Transverse colon (tissue), 4 donors: ENCODE results near the gene SCN2A. TPM values are rescaled to one million over a fixed set of nuclear protein-coding genes. Genes with fewer than 3 reads are reported as not detected.
A peak's percentile ranks its signal among the peaks of the same experiment; 100 is the strongest.

ENCODE experiments used
- DNase-seq: peaks from one replicate; pipeline ENCODE4 v3.0.0-alpha.2; 2019
- H3K27ac ChIP-seq, 4 donors: fragments of 200-600 bp; sonication (generic); 2 replicates each; pipeline ENCODE4 v1.5.1; 2016 to 2018; ENCODE audit warnings: inconsistent platforms in 4 of 4
- H3K27me3 ChIP-seq: fragments of 200-600 bp; sonication (generic); 2 replicates; pipeline ENCODE4 v1.5.1; 2017; ENCODE audit warnings: inconsistent platforms
- H3K36me3 ChIP-seq, 4 donors: fragments of 200-600 bp; sonication (generic); 2 replicates each; pipeline ENCODE4 v1.5.1; 2017 to 2019; ENCODE audit warnings: inconsistent platforms in 4 of 4
- H3K4me1 ChIP-seq, 4 donors: fragments of 200-600 bp; sonication (generic); 2 replicates each; pipeline ENCODE4 v1.5.1; 2017 to 2020; ENCODE audit warnings: inconsistent platforms in 4 of 4
- H3K4me3 ChIP-seq, 4 donors: fragments of 200-600 bp; sonication (generic); 1 replicate in 1 of 4; 2 replicates in 3 of 4; pipeline versions ENCODE4 v1.5.1 to v1.6.1; 2017 to 2019; ENCODE audit warnings: inconsistent platforms in 4 of 4
- H3K9me3 ChIP-seq, 2 donors: fragments of 200-600 bp; sonication (generic); 2 replicates each; pipeline ENCODE4 v1.5.1; 2017 to 2019; ENCODE audit warnings: inconsistent platforms in 2 of 2
- EP300 ChIP-seq: sonication (generic); formaldehyde crosslinking; IDR thresholded peaks from one replicate; pipeline ENCODE4 v1.6.1; 2017; ENCODE audit warnings: antibody characterized with exemption, low read depth
- POLR2A ChIP-seq: fragments of 450-650 bp; IDR thresholded peaks from one replicate; pipeline ENCODE4 v1.6.1; 2016; ENCODE audit warnings: antibody characterized with exemption, mild to moderate bottlenecking, moderate library complexity
- POLR2AphosphoS5 ChIP-seq, 3 donors: sonication (generic); formaldehyde crosslinking; IDR thresholded peaks; one replicate each; pipeline ENCODE4 v1.6.1; 2016; ENCODE audit warnings: antibody characterized with exemption in 3 of 3
- WGBS, 2 donors: methylation state at CpG; one replicate each; pipeline ENCODE4 v1.1.5; 2018; ENCODE audit warnings: low coverage in 1 of 2; 5-methylcytosine and 5-hydroxymethylcytosine counted together
- in situ Hi-C, 4 donors: fragments of 200-750 bp; cut with MboI; loops; one replicate each; pipeline versions ENCODE4 v1.15.0 to v1.15.1; 2017; ENCODE audit warnings: low sequenced_read_pairs in 3 of 4, low pct_ligation_motif_present in 1 of 4, low pct_unique_long_range_greater_than_20kb in 1 of 4
- intact Hi-C: fragments of 100-400 bp; cut with DNase I; formaldehyde crosslinking; loops from one replicate; pipeline ENCODE4 v1.15.1; 2023; ENCODE audit warnings: low total_unique reads
- total RNA-seq, 4 donors: library from RNA; depleted of rRNA; stranded (reverse); fragments of >200 nt; gene quantifications; one replicate each; pipeline ENCODE4 v1.1.0, GENCODE V29; 2016
- TF ChIP-seq, protein P1 (sequence below), 5 experiments: fragments of 200-600 bp in 3 of 5; fragments of 450-650 bp in 2 of 5; sonication (generic) in 3 of 5; IDR thresholded peaks; 1 replicate in 2 of 5; 2 replicates in 3 of 5; pipeline ENCODE4 v1.5.1; 2016 to 2017; ENCODE audit warnings: antibody characterized with exemption in 5 of 5, inconsistent platforms in 3 of 5, mild to moderate bottlenecking in 2 of 5, moderate library complexity in 1 of 5

Gene SCN2A
- total RNA-seq, 4 donors from 2014 or later: 0.14 to 0.32 TPM; not detected in 2

DNA sequence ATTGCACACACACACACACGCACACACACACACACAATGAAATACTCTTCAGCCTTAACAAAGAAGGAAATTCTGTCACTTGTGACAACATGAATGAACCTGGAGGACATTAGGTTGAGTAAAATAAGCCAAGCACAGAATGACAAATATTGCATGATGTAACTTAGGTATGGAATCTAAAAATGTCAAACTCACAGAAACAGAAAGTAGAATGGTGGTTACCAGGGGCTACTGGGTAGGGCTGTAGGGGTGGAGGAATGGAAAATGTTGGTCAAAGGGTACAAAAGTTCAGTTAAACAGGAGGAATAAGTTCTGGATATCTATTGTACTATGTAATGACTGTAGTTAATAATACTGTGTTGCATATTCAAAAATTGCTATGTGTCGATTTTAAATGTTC, 29.5 kb downstream of the SCN2A start:
- Histone ChIP-seq H3K27ac (no peak overlapping the region), H3K9me3 (no peaks in the 10 kb centered on the region), H3K4me3 (no peak overlapping the region), H3K4me1 (no peaks in the 10 kb centered on the region), H3K27me3 (no peaks in the 10 kb centered on the region), H3K36me3 (no peaks in the 10 kb centered on the region)
- intact Hi-C loops: no loop called here
- no peak for TF ChIP-seq POLR2AphosphoS5 (IDR thresholded peaks at IDR 0.05)
- TF ChIP-seq EP300: no peak
- TF ChIP-seq, protein P1, sequence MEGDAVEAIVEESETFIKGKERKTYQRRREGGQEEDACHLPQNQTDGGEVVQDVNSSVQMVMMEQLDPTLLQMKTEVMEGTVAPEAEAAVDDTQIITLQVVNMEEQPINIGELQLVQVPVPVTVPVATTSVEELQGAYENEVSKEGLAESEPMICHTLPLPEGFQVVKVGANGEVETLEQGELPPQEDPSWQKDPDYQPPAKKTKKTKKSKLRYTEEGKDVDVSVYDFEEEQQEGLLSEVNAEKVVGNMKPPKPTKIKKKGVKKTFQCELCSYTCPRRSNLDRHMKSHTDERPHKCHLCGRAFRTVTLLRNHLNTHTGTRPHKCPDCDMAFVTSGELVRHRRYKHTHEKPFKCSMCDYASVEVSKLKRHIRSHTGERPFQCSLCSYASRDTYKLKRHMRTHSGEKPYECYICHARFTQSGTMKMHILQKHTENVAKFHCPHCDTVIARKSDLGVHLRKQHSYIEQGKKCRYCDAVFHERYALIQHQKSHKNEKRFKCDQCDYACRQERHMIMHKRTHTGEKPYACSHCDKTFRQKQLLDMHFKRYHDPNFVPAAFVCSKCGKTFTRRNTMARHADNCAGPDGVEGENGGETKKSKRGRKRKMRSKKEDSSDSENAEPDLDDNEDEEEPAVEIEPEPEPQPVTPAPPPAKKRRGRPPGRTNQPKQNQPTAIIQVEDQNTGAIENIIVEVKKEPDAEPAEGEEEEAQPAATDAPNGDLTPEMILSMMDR (IDR thresholded peaks at IDR 0.05): no peak
- no peak for TF ChIP-seq POLR2A
- no peak for DNase-seq
- WGBS, 2 donors: 68% methylated on average over 2 of the region's 2 CpGs
- in situ Hi-C loops: no loop called here

DNA sequence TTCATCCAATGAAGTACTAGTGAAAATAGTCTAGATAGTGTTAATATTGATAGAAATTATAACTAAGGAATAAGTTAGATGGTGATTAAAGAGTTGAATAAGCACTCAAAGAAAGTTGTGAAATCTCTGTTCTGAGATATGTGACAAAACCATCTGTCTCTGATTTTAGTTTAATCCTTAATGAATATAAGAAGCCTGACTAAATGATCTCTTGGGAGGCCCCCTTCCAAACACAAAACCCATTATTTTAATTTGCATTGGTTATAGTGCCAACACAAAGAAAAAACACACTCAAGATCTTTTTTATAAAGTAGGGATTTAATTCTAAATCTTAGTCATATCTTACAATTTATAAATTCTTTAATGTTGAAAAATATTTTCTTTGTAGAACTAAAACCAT, 34.0 kb downstream of the SCN2A start:
- no peaks in the 10 kb centered on the region for H3K27me3 ChIP-seq
- no peak for TF ChIP-seq POLR2AphosphoS5 (IDR thresholded peaks at IDR 0.05)
- no peak for TF ChIP-seq POLR2A
- TF ChIP-seq, protein P1 (IDR thresholded peaks at IDR 0.05): no peak
- TF ChIP-seq EP300: no peak

DNA sequence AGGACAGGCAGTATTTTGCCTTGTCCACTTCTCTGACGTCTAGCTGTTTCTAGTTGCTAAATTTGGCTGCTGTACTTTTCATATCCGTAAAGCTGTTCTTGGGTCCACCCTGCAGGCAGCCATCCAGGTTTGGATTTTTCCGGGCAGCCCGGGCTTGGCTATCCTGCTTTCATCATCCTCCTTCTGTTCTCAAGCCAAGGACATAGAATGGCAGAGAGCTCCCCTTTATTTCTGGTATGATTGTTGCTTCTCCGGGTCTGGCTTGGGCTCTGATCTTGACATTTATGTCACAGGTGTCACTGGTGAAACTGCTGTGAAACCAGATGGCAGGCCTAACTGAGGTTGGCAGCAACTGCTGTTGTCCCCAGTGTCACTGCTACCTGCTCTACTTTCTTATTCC, 35.5 kb downstream of the SCN2A start:
- DNase-seq: peak; percentile 20
- TF ChIP-seq EP300 (no peak), POLR2A (no peak), POLR2AphosphoS5 (IDR thresholded peaks at IDR 0.05) (no peak)
- TF ChIP-seq, protein P1 (IDR thresholded peaks at IDR 0.05): no peak
- intact Hi-C loops: no loop called here
- Histone ChIP-seq H3K27me3 (no peaks in the 10 kb centered on the region), H3K4me3 (no peak overlapping the region), H3K36me3 (no peaks in the 10 kb centered on the region), H3K4me1 (no peaks in the 10 kb centered on the region), H3K27ac (peak overlapping the region in 1 of 4 donors; percentile 2), H3K9me3 (no peaks in the 10 kb centered on the region)
- WGBS, 2 donors: 46 to 58% methylated on average over 2 to 5 of the region's 5 CpGs
- in situ Hi-C loops: no loop called here

More for the DNA sequence above, 34.0 kb downstream of the SCN2A start:
- intact Hi-C loops: no loop called here
- Histone ChIP-seq H3K4me1 (no peaks in the 10 kb centered on the region), H3K4me3 (no peak overlapping the region), H3K36me3 (no peaks in the 10 kb centered on the region), H3K27ac (no peak overlapping the region), H3K9me3 (no peaks in the 10 kb centered on the region)
- DNase-seq: no peak
- in situ Hi-C loops: no loop called here

DNA sequence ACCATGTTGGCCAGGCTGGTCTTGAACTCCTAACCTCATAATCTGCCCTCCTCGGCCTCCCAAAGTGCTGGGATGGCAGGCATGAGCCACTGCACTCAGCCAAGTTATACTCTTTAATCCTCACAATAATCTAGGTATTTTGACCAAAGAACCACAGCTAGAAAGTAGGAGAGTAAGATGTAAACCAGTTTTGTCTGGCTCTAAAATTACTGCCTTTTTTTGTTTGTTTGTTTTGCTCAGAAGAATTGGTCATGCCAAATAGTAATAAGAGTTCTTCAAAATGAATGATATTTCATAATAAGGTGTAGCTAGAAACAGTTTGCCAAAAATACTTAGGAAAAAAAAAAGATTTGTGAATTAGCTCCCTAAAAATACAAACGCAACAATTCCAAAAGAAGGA, 36.7 kb downstream of the SCN2A start:
- TF ChIP-seq POLR2A (no peak), EP300 (no peak), POLR2AphosphoS5 (IDR thresholded peaks at IDR 0.05) (no peak)
- TF ChIP-seq, protein P1 (IDR thresholded peaks at IDR 0.05): no peak
- Histone ChIP-seq H3K27ac (no peak overlapping the region), H3K36me3 (no peaks in the 10 kb centered on the region), H3K9me3 (no peaks in the 10 kb centered on the region), H3K4me1 (no peaks in the 10 kb centered on the region), H3K4me3 (no peak overlapping the region), H3K27me3 (no peaks in the 10 kb centered on the region)
- DNase-seq: no peak
- intact Hi-C loops: no loop called here
- 77 to 80% methylated on average over 1 to 2 of the region's 2 CpGs for WGBS, 2 donors
- in situ Hi-C loops: no loop called here
